Skeletal muscle cell (primary cell): Measurements from ENCODE around the gene RIBC2.
A peak's percentile ranks its signal among the peaks of the same experiment; 100 is the strongest.

ENCODE experiments used
- DNase-seq: peaks from one replicate; pipeline ENCODE4 v3.0.0-alpha.2; 2010; ENCODE audit warnings: low read depth
- H3K4me3 ChIP-seq: 2 replicates; pipeline ENCODE4 v1.5.1; 2011; ENCODE audit warnings: low read depth, mild to moderate bottlenecking, control low read depth, low read length, moderate library complexity

The RIBC2 gene

GRCh38 chr22:45465633-45466032 lies 52.1 kb downstream of the RIBC2 start:
- no peak overlapping the region for H3K4me3 ChIP-seq
- no peak for DNase-seq

- DNase-seq = no peak
- H3K4me3 ChIP-seq = no peak overlapping the region
Observed at GRCh38 chr22:45468872-45469271, 55.4 kb downstream of the RIBC2 start.

- no peak for DNase-seq
- no peak overlapping the region for H3K4me3 ChIP-seq
Observed at GRCh38 chr22:45469281-45470073, 56.0 kb downstream of the RIBC2 start.

DNA sequence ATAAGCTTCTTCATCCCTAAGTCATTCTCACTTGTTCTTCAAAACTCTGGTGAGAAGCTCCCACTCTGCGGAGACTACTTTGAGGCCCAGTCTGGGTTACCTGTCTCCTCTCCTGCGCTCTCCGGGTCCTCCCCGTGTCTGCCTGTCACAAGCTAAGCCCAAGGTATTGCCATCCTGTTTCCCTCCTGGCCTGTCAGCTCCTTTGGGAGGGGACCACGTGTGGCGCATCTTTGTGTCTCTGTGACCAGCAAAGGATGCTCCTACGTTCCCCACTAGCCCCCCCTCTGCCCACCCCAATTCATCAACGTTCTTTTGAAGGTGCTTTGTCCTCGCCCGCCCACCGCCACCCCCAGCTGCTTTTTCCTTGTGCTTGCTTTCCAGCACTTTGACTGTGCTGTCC lies 57.4 kb downstream of the RIBC2 start:
- no peak for DNase-seq
- H3K4me3 ChIP-seq = no peak overlapping the region

DNA sequence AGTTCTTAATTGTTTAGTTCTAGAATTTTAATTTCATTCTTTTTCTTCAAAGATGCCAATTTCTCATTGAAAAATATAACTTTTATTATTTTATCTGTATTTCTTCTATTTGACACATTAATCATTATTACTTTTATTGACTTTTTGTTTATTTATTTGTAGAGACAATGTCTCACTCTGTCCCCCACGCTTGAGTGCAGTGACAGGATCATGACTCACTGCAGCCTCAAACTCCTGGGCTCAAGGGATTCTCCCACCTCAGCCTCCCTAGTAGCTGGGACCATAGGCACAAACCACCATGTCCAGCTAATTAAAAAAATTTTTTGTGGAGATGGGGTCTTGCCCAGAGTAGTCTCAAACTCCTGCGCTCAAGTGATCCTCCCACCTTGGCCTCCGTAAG lies 58.9 kb downstream of the RIBC2 start:
- no peak for DNase-seq
- no peak overlapping the region for H3K4me3 ChIP-seq

- no peak for DNase-seq
- H3K4me3 ChIP-seq = no peak overlapping the region
Observed at GRCh38 chr22:45473626-45474237, 60.2 kb downstream of the RIBC2 start.

DNA sequence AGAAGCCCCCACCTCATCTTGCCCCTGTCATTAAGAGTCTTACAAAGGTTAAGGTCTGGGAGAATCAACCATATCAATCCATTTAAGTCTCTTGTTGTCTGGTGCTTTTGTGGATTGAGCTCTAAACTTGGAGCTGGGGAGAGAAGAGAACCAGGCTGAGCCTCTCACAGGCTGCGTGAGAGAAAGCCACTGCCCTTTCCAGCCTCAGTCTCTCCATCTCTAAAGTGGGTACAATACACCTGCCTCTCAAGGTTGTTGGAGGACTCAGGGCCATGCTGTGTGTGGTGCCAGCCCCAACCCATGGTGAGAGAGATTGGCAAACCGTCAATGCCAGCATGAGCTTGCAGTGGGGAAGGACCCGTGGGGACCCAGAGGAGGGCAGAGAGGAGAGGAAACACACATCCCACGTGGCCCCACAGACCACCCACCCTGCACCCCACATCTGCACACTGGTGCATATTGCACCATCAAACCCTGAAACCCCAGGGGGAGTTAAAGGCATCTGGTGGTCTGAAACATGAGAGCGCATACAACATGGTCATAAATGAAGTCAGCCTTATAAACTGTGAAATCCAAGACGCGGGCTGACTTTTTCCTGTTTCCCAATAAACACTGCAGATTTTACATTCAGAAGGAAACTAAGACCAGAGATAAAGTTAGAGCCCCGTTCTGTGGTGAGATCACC lies 61.7 kb downstream of the RIBC2 start:
- H3K4me3 ChIP-seq = no peak overlapping the region
- DNase-seq = peak; percentile 80

DNA sequence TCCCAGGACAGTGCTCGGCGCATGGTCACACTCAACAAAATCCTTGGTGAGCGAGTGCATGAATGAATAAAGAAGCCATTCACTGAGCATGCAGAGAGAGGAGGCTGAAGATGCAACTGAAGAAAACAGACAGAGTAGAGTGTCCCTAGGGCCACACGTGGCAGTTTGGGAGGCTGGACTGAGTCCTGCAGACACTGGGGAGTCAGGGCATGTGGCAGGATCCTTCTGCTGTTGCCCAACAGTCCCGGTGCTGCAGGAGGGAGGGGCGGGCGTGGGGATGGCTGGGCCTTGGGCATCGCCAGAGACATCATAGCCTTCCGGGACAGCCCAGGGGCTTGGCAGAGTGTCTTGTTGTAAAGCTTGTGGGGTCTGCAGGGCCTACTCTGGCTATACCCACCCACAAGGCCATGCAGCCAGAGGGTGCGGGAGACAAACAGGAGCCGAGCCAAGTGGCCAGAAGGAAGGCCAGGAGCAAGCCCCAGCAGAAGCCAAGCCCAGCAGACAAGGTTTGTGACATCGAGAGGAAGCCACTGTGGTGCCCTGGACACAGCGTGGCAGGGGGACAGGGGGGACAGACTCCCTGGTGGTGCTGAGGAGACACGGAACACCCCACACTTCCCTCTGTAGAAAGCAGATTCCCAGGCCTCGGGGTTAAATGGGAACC lies 62.5 kb downstream of the RIBC2 start:
- no peak overlapping the region for H3K4me3 ChIP-seq
- no peak for DNase-seq

DNA sequence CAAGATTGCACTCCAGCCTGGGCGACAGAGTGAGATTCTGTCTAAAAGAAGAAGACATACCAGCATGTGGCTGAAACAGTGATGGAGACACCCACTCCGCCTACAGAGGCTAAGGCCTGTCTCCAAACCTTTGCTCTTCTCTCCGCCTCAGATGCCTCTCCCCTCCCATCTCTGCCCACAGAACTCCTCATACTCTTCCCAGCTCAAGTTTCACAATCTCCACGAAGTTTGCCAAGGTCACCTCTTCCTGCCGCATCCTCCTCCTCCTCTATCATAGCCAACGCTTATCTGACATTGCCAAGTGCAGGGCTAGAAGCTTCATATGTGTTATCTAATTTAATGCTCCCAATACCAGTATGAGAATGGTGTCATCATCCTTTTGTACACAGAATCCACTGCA lies 63.3 kb downstream of the RIBC2 start:
- H3K4me3 ChIP-seq = no peak overlapping the region
- DNase-seq = no peak

- no peak for DNase-seq
- H3K4me3 ChIP-seq = no peak overlapping the region
Observed at GRCh38 chr22:45477366-45478107, 64.0 kb downstream of the RIBC2 start.

DNA sequence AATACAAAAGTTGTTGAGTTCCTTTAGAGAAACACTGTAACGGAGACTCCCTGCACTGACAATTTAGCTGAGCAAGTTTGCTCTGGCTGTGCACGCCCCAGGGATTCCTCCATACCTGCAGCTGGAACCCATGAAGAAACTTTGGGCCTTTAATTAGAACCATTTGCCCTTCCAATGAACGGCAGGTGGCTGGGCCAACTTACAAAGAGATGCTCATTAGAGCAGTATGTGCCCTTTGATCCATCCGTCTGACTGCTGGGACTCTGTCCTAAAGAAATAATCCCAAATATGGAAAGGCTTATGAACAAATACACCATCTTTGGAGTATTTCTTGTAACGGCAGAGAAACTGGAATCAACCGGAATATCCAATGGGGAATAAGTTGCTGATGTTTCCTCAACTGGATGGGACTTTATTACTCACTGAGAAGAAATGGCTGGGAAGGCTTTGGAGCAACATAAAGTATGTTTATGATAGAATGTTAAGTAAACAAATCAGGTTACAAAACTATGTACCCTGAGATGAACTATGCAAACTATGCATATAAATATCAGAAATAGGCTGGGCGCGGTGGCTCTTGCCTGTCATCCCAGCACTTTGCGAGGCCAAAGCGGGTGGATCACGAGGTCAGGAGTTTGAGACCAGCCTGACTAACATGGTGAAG lies 64.7 kb downstream of the RIBC2 start:
- peak; percentile 79 for DNase-seq
- no peak overlapping the region for H3K4me3 ChIP-seq

DNA sequence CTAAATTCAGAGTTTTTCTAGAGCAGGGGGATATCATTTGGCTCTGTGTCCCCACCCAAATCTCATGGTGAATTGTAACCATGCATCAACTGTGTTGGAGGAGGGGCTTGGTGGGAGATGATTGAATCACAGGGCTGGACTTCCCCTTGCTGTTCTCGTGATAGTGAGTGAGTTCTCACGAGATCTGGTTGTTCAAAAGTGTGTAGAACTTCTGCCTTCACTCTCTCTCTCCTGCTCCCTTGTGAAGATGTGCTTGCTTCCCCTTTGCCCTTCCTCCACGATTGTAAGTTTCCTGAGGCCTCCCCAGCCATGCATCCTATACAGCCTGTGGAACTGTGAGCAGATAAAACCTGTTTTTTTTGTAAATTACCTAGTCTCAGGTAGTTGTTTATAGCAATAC lies 67.2 kb downstream of the RIBC2 start:
- no peak overlapping the region for H3K4me3 ChIP-seq
- DNase-seq = no peak

GRCh38 chr22:45481661-45482060 lies 68.2 kb downstream of the RIBC2 start:
- H3K4me3 ChIP-seq = no peak overlapping the region
- DNase-seq = no peak
